ENCODE data around the gene PEAK3. TPM values are rescaled to one million over a fixed set of nuclear protein-coding genes. Genes with fewer than 3 reads are reported as not detected.

Gene PEAK3
- total RNA-seq, 2 donors from 2014 or later = 0.09 to 0.32 TPM

- Mint-ChIP-seq H3K4me1 (peaks cover 18% of the 10 kb centered on the region), H3K27me3 (no peaks in the 10 kb centered on the region), H3K27ac (peak overlapping the region; percentile 75), H3K36me3 (ENCODE audit: low read depth) (peaks cover 58% of the 10 kb centered on the region), H3K4me3 (peak overlapping the region; percentile 91), H3K9me3 (no peaks in the 10 kb centered on the region)
- no peak for ATAC-seq (replicated peaks)
Observed at GRCh38 chr19:2274185-2274711, 7.7 kb downstream of the PEAK3 start.

- no peaks in the 10 kb centered on the region for H3K27me3 Mint-ChIP-seq
- H3K4me1 Mint-ChIP-seq = peaks cover 18% of the 10 kb centered on the region
- peak; percentile 51 for ATAC-seq (replicated peaks)
- peak overlapping the region; percentile 91 for H3K4me3 Mint-ChIP-seq
- peak overlapping the region; percentile 75 for H3K27ac Mint-ChIP-seq
- H3K36me3 Mint-ChIP-seq (ENCODE audit: low read depth) = peaks cover 61% of the 10 kb centered on the region
- H3K9me3 Mint-ChIP-seq = no peaks in the 10 kb centered on the region
Observed at GRCh38 chr19:2273356-2274184, 8.4 kb downstream of the PEAK3 start.

GRCh38 chr19:2271234-2272103 is 10.5 kb downstream of the PEAK3 start:
- Mint-ChIP-seq H3K27me3 (no peaks in the 10 kb centered on the region), H3K4me1 (peaks cover 18% of the 10 kb centered on the region), H3K27ac (peak overlapping the region; percentile 86), H3K36me3 (ENCODE audit: low read depth) (peaks cover 61% of the 10 kb centered on the region), H3K9me3 (no peaks in the 10 kb centered on the region), H3K4me3 (peak overlapping the region; percentile 91)
- no peak for ATAC-seq (replicated peaks)

GRCh38 chr19:2270423-2271233 is 11.3 kb downstream of the PEAK3 start:
- H3K4me3 Mint-ChIP-seq = peak overlapping the region; percentile 91
- peaks cover 61% of the 10 kb centered on the region for H3K36me3 Mint-ChIP-seq (ENCODE audit: low read depth)

GRCh38 chr19:2270157-2270422 is 11.9 kb downstream of the PEAK3 start:
- H3K4me1 Mint-ChIP-seq = peaks cover 18% of the 10 kb centered on the region
- H3K36me3 Mint-ChIP-seq (ENCODE audit: low read depth) = peaks cover 60% of the 10 kb centered on the region
- H3K27me3 Mint-ChIP-seq = no peaks in the 10 kb centered on the region
- no peak for ATAC-seq (replicated peaks)
- no peaks in the 10 kb centered on the region for H3K9me3 Mint-ChIP-seq
- peak overlapping the region; percentile 91 for H3K4me3 Mint-ChIP-seq
- peak overlapping the region; percentile 68 for H3K27ac Mint-ChIP-seq

More at GRCh38 chr19:2270423-2271233, 11.3 kb downstream of the PEAK3 start:
- no peaks in the 10 kb centered on the region for H3K27me3 Mint-ChIP-seq
- no peak overlapping the region for H3K27ac Mint-ChIP-seq
- ATAC-seq (replicated peaks) = peak; percentile 27
- peaks cover 18% of the 10 kb centered on the region for H3K4me1 Mint-ChIP-seq
- no peaks in the 10 kb centered on the region for H3K9me3 Mint-ChIP-seq

GRCh38 chr19:2269244-2270156 is 12.5 kb downstream of the PEAK3 start:
- ATAC-seq (replicated peaks) = peak; percentile 87
- Mint-ChIP-seq H3K9me3 (no peaks in the 10 kb centered on the region), H3K4me1 (peaks cover 18% of the 10 kb centered on the region), H3K27ac (peak overlapping the region; percentile 68), H3K27me3 (no peaks in the 10 kb centered on the region), H3K36me3 (ENCODE audit: low read depth) (peaks cover 55% of the 10 kb centered on the region), H3K4me3 (peak overlapping the region; percentile 91)

- ATAC-seq (replicated peaks) = no peak
- Mint-ChIP-seq H3K9me3 (no peaks in the 10 kb centered on the region), H3K36me3 (ENCODE audit: low read depth) (peaks cover 48% of the 10 kb centered on the region), H3K4me3 (peak overlapping the region; percentile 91), H3K27ac (peak overlapping the region; percentile 68), H3K27me3 (no peaks in the 10 kb centered on the region), H3K4me1 (peaks cover 13% of the 10 kb centered on the region)
Observed at GRCh38 chr19:2268861-2269243, 13.1 kb downstream of the PEAK3 start.

GRCh38 chr19:2268480-2268830 is 13.5 kb downstream of the PEAK3 start:
- peak overlapping the region; percentile 91 for H3K4me3 Mint-ChIP-seq
- H3K27me3 Mint-ChIP-seq = no peaks in the 10 kb centered on the region
- no peak for ATAC-seq (replicated peaks)
- peak overlapping the region; percentile 68 for H3K27ac Mint-ChIP-seq
- peaks cover 10% of the 10 kb centered on the region for H3K4me1 Mint-ChIP-seq
- peaks cover 44% of the 10 kb centered on the region for H3K36me3 Mint-ChIP-seq (ENCODE audit: low read depth)
- H3K9me3 Mint-ChIP-seq = no peaks in the 10 kb centered on the region

- no peaks in the 10 kb centered on the region for H3K27me3 Mint-ChIP-seq
- no peak for ATAC-seq (replicated peaks)
Observed at GRCh38 chr19:2266183-2266993, 15.6 kb downstream of the PEAK3 start.

GRCh38 chr19:2261438-2262172 is 20.4 kb downstream of the PEAK3 start:
- Mint-ChIP-seq H3K9me3 (no peaks in the 10 kb centered on the region), H3K4me1 (peaks cover 6% of the 10 kb centered on the region), H3K27me3 (no peaks in the 10 kb centered on the region), H3K4me3 (no peak overlapping the region), H3K27ac (peak overlapping the region; percentile 33), H3K36me3 (ENCODE audit: low read depth) (no peaks in the 10 kb centered on the region)
- peak; percentile 25 for ATAC-seq (replicated peaks)

More at GRCh38 chr19:2266183-2266993, 15.6 kb downstream of the PEAK3 start:
- H3K4me3 Mint-ChIP-seq = peak overlapping the region; percentile 39
- peak overlapping the region; percentile 67 for H3K27ac Mint-ChIP-seq
- H3K9me3 Mint-ChIP-seq = no peaks in the 10 kb centered on the region
- peaks cover 24% of the 10 kb centered on the region for H3K36me3 Mint-ChIP-seq (ENCODE audit: low read depth)
- peaks cover under 1% of the 10 kb centered on the region for H3K4me1 Mint-ChIP-seq

- H3K4me1 Mint-ChIP-seq = peaks cover 6% of the 10 kb centered on the region
- H3K27ac Mint-ChIP-seq = peak overlapping the region; percentile 91
- peak; percentile 61 for ATAC-seq (replicated peaks)
Observed at GRCh38 chr19:2260341-2260805, 21.6 kb downstream of the PEAK3 start.

GRCh38 chr19:2259336-2259735 is 22.6 kb downstream of the PEAK3 start:
- no peaks in the 10 kb centered on the region for H3K9me3 Mint-ChIP-seq
- ATAC-seq (replicated peaks) = peak; percentile 12
- peak overlapping the region; percentile 42 for H3K4me3 Mint-ChIP-seq
- no peaks in the 10 kb centered on the region for H3K36me3 Mint-ChIP-seq (ENCODE audit: low read depth)
- no peaks in the 10 kb centered on the region for H3K27me3 Mint-ChIP-seq
- peaks cover 6% of the 10 kb centered on the region for H3K4me1 Mint-ChIP-seq
- H3K27ac Mint-ChIP-seq = peak overlapping the region; percentile 59

More at GRCh38 chr19:2260341-2260805, 21.6 kb downstream of the PEAK3 start:
- Mint-ChIP-seq H3K27me3 (no peaks in the 10 kb centered on the region), H3K4me3 (peak overlapping the region; percentile 74), H3K9me3 (no peaks in the 10 kb centered on the region), H3K36me3 (ENCODE audit: low read depth) (no peaks in the 10 kb centered on the region)

All from activated T-helper 17 cell treated with anti-CD3 and anti-CD28 coated beads, Interleukin-2, amount 50 U/mL, for 72 hours (primary cell).